Measurements from ENCODE around the gene UBXN7. TPM values are rescaled to one million over a fixed set of nuclear protein-coding genes. Genes with fewer than 3 reads are reported as not detected.

The UBXN7 gene
- total and polyA plus RNA-seq, 12 donors, result 2.0 to 41.7 (median 32.0) TPM

GRCh38 chr3:196327405-196327804 lies 104.8 kb downstream of the UBXN7 start:
- Histone ChIP-seq H3K4me1 (no peaks in the 10 kb centered on the region), H3K27ac (no peak overlapping the region), H3K36me3 (no peaks in the 10 kb centered on the region), H3K9me3 (no peaks in the 10 kb centered on the region), H3K4me3 (no peak overlapping the region), H3K27me3 (no peaks in the 10 kb centered on the region)
- TF ChIP-seq CTCF (IDR thresholded peaks at IDR 0.05), result no peak
- intact Hi-C loops (cut with DNase I), result no loop called here
- DNase-seq, result no peak
- 19 to 30% methylated on average over 6 of the region's 6 CpGs for WGBS, 2 donors
- no peak for ATAC-seq

- Histone ChIP-seq H3K9me3 (no peaks in the 10 kb centered on the region), H3K36me3 (no peaks in the 10 kb centered on the region), H3K27ac (no peak overlapping the region), H3K4me3 (no peak overlapping the region), H3K27me3 (no peaks in the 10 kb centered on the region), H3K4me1 (no peaks in the 10 kb centered on the region)
- DNase-seq (no peak), ATAC-seq (no peak)
- TF ChIP-seq CTCF (IDR thresholded peaks at IDR 0.05), result no peak
- WGBS, 2 donors, result 70 to 86% methylated on average over 9 of the region's 9 CpGs
- intact Hi-C loops (cut with DNase I), result no loop called here
Observed at GRCh38 chr3:196326936-196327335, 105.3 kb downstream of the UBXN7 start.

GRCh38 chr3:196323691-196324090 lies 108.5 kb downstream of the UBXN7 start:
- 51 to 57% methylated on average over 11 of the region's 11 CpGs for WGBS, 2 donors
- Histone ChIP-seq H3K9me3 (no peaks in the 10 kb centered on the region), H3K4me1 (peaks cover 0 to 15% (median 0%) of the 10 kb centered on the region in 9 donors), H3K27ac (no peak overlapping the region), H3K4me3 (no peak overlapping the region), H3K36me3 (no peaks in the 10 kb centered on the region), H3K27me3 (no peaks in the 10 kb centered on the region)
- intact Hi-C loops (cut with DNase I), result no loop called here
- ATAC-seq, result no peak
- peak in 1 of 9 donors; percentile 8 for TF ChIP-seq CTCF (IDR thresholded peaks at IDR 0.05)
- peak in 1 of 2 donors; percentile 10 for DNase-seq

- Histone ChIP-seq H3K9me3 (no peaks in the 10 kb centered on the region), H3K4me3 (no peak overlapping the region), H3K27me3 (no peaks in the 10 kb centered on the region), H3K4me1 (peaks cover 0 to 16% (median 0%) of the 10 kb centered on the region in 9 donors), H3K36me3 (no peaks in the 10 kb centered on the region), H3K27ac (no peak overlapping the region)
- 97 to 98% methylated on average over 4 of the region's 4 CpGs for WGBS, 2 donors
- DNase-seq (no peak), ATAC-seq (no peak)
- TF ChIP-seq CTCF (IDR thresholded peaks at IDR 0.05), result no peak
- intact Hi-C loops (cut with DNase I), result no loop called here
Observed at GRCh38 chr3:196323016-196323415, 109.2 kb downstream of the UBXN7 start.

Data from heart right ventricle (tissue), 16 donors.